Measurements from ENCODE around the gene SIK3.

SIK3 gene

GRCh38 chr11:117045196-117045595, 53.0 kb downstream of the SIK3 start:
- CTCF ChIA-PET, result interaction anchor here (1.6 kb wide), 2 partner anchors 13 to 61 kb away, joined by 5 to 6 read pairs; no protein-coding TSS in a partner anchor
- TF ChIP-seq CTCF (IDR thresholded peaks at IDR 0.05; ENCODE audit: insufficient read depth, low read length, missing control alignments), result no peak
- no peak overlapping the region for H3K4me3 ChIP-seq (ENCODE audit: low read depth, low read length)
- DNase-seq (ENCODE audit: low read depth, low spot score), result no peak
- POLR2A ChIA-PET, result no interaction called here

- POLR2A ChIA-PET, result no interaction called here
- CTCF ChIA-PET, result interaction anchor here (1.6 kb wide), 1 partner anchor 14 kb away, joined by 5 read pairs; no protein-coding TSS in a partner anchor
These were observed 53.8 kb downstream of the SIK3 start for GRCh38 chr11:117044287-117045035.

GRCh38 chr11:117042689-117043088, 55.5 kb downstream of the SIK3 start:
- no peak for TF ChIP-seq CTCF (IDR thresholded peaks at IDR 0.05; ENCODE audit: insufficient read depth, low read length, missing control alignments)
- H3K4me3 ChIP-seq (ENCODE audit: low read depth, low read length), result no peak overlapping the region
- CTCF ChIA-PET, result interaction anchor here (1.1 kb wide), 1 partner anchor 10 kb away, joined by 4 read pairs; no protein-coding TSS in a partner anchor
- DNase-seq (ENCODE audit: low read depth, low spot score), result no peak
- POLR2A ChIA-PET, result no interaction called here

More at GRCh38 chr11:117044287-117045035, 53.8 kb downstream of the SIK3 start:
- no peak for DNase-seq (ENCODE audit: low read depth, low spot score)
- no peak overlapping the region for H3K4me3 ChIP-seq (ENCODE audit: low read depth, low read length)
- TF ChIP-seq CTCF (IDR thresholded peaks at IDR 0.05; ENCODE audit: insufficient read depth, low read length, missing control alignments), result no peak

- TF ChIP-seq CTCF (IDR thresholded peaks at IDR 0.05; ENCODE audit: insufficient read depth, low read length, missing control alignments), result no peak
- ChIA-PET POLR2A (interaction anchor here (1.0 kb wide), 1 partner anchor 20 kb away, joined by 3 read pairs; no protein-coding TSS in a partner anchor), CTCF (no interaction called here)
- no peak overlapping the region for H3K4me3 ChIP-seq (ENCODE audit: low read depth, low read length)
- DNase-seq (ENCODE audit: low read depth, low spot score), result no peak
These were observed 58.3 kb downstream of the SIK3 start for GRCh38 chr11:117039900-117040299.

- no peak for TF ChIP-seq CTCF (IDR thresholded peaks at IDR 0.05; ENCODE audit: insufficient read depth, low read length, missing control alignments)
- DNase-seq (ENCODE audit: low read depth, low spot score), result no peak
- H3K4me3 ChIP-seq (ENCODE audit: low read depth, low read length), result no peak overlapping the region
- POLR2A ChIA-PET, result interaction anchor here (1.0 kb wide), 1 partner anchor 19 kb away, joined by 3 read pairs; no protein-coding TSS in a partner anchor
- CTCF ChIA-PET, result no interaction called here
These were observed 59.0 kb downstream of the SIK3 start for GRCh38 chr11:117039270-117039669.

- DNase-seq (ENCODE audit: low read depth, low spot score), result no peak
- no peak overlapping the region for H3K4me3 ChIP-seq (ENCODE audit: low read depth, low read length)
- CTCF ChIA-PET, result no interaction called here
- TF ChIP-seq CTCF (IDR thresholded peaks at IDR 0.05; ENCODE audit: insufficient read depth, low read length, missing control alignments), result no peak
- POLR2A ChIA-PET, result no interaction called here
These were observed 60.3 kb downstream of the SIK3 start for GRCh38 chr11:117037975-117038350.

All from AG04449 (cell line).